Measurements from ENCODE around the gene GALNT8.

GRCh38 chr12:4738541-4738940, 18.3 kb downstream of the GALNT8 start:
- no peak for TF ChIP-seq POLR2AphosphoS5 (IDR thresholded peaks at IDR 0.05; ENCODE audit: low read depth, low read length)
- TF ChIP-seq CTCF (IDR thresholded peaks at IDR 0.05): no peak
- no peak for TF ChIP-seq TCF7L2 (IDR thresholded peaks at IDR 0.05; ENCODE audit: low read depth, low read length)
- no peak for TF ChIP-seq SIN3A (IDR thresholded peaks at IDR 0.05; ENCODE audit: borderline replicate concordance, insufficient read depth, low read depth, low read length)
- TF ChIP-seq REST (IDR thresholded peaks at IDR 0.05; ENCODE audit: insufficient read depth in 1 of 2, low read depth in 2 of 2, low read length in 1 of 2): no peak
